Lower leg skin (tissue), 3 donors: ENCODE measurements around the gene SEMA3A.

Experiments used
- CTCF ChIP-seq, 3 donors: fragments of 450-650 bp; IDR thresholded peaks; one replicate each; pipeline ENCODE4 v1.5.1; 2016; ENCODE audit warnings: antibody characterized with exemption in 3 of 3, mild to moderate bottlenecking in 3 of 3, moderate library complexity in 2 of 3
- POLR2A ChIP-seq, 2 donors: fragments of 450-650 bp; IDR thresholded peaks; one replicate each; pipeline ENCODE4 v1.6.1; 2016 to 2017; ENCODE audit warnings: antibody characterized with exemption in 2 of 2, mild to moderate bottlenecking in 1 of 2, moderate library complexity in 1 of 2

- TF ChIP-seq CTCF (IDR thresholded peaks at IDR 0.05) (no peak), POLR2A (IDR thresholded peaks at IDR 0.05) (no peak)
Observed at GRCh38 chr7:84091318-84091717, 103.3 kb downstream of the SEMA3A start.
